Ishikawa (cell line): Measurements from ENCODE around the gene P2RX6.

Experiments
- CEBPB ChIP-seq: IDR thresholded peaks from 2 replicates; pipeline ENCODE4 v1.6.1; 2012
- CREB1 ChIP-seq: IDR thresholded peaks from 2 replicates; pipeline ENCODE4 v1.6.1; 2012; ENCODE audit warnings: low read depth
- EGR1 ChIP-seq: IDR thresholded peaks from 2 replicates; pipeline ENCODE4 v1.6.1; 2012
- EP300 ChIP-seq: IDR thresholded peaks from 2 replicates; pipeline ENCODE4 v1.6.1; 2012; ENCODE audit warnings: borderline replicate concordance
- FOXM1 ChIP-seq: IDR thresholded peaks from 2 replicates; pipeline ENCODE4 v1.6.1; 2012; ENCODE audit warnings: low read depth, borderline replicate concordance
- NFIC ChIP-seq: IDR thresholded peaks from 2 replicates; pipeline ENCODE4 v1.6.1; 2012
- RAD21 ChIP-seq: IDR thresholded peaks from 2 replicates; pipeline ENCODE4 v1.6.1; 2012; ENCODE audit warnings: low read depth
- TAF1 ChIP-seq: IDR thresholded peaks from 2 replicates; pipeline ENCODE4 v1.6.1; 2012; ENCODE audit warnings: low read depth, mild to moderate bottlenecking
- YY1 ChIP-seq: IDR thresholded peaks from 2 replicates; pipeline ENCODE4 v1.6.1; 2012; ENCODE audit warnings: low read depth
- TF ChIP-seq, protein P1 (sequence below): IDR thresholded peaks from 2 replicates; pipeline ENCODE4 v1.6.1; 2012
- TF ChIP-seq, protein P2 (sequence below): IDR thresholded peaks from 2 replicates; pipeline ENCODE4 v1.6.1; 2012; ENCODE audit warnings: low read depth, mild to moderate bottlenecking
- TF ChIP-seq, protein P3 (sequence below): IDR thresholded peaks from 2 replicates; pipeline ENCODE4 v1.6.1; 2012

GRCh38 chr22:21025763-21026755, 11.1 kb downstream of the P2RX6 start:
- TF ChIP-seq EP300: no peak
- TF ChIP-seq FOXM1: no peak
- TF ChIP-seq YY1: no peak
- TF ChIP-seq, protein P1, sequence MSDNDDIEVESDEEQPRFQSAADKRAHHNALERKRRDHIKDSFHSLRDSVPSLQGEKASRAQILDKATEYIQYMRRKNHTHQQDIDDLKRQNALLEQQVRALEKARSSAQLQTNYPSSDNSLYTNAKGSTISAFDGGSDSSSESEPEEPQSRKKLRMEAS: no peak
- TF ChIP-seq TAF1: no peak
- no peak for TF ChIP-seq RAD21
- TF ChIP-seq CEBPB: no peak
- TF ChIP-seq, protein P2, sequence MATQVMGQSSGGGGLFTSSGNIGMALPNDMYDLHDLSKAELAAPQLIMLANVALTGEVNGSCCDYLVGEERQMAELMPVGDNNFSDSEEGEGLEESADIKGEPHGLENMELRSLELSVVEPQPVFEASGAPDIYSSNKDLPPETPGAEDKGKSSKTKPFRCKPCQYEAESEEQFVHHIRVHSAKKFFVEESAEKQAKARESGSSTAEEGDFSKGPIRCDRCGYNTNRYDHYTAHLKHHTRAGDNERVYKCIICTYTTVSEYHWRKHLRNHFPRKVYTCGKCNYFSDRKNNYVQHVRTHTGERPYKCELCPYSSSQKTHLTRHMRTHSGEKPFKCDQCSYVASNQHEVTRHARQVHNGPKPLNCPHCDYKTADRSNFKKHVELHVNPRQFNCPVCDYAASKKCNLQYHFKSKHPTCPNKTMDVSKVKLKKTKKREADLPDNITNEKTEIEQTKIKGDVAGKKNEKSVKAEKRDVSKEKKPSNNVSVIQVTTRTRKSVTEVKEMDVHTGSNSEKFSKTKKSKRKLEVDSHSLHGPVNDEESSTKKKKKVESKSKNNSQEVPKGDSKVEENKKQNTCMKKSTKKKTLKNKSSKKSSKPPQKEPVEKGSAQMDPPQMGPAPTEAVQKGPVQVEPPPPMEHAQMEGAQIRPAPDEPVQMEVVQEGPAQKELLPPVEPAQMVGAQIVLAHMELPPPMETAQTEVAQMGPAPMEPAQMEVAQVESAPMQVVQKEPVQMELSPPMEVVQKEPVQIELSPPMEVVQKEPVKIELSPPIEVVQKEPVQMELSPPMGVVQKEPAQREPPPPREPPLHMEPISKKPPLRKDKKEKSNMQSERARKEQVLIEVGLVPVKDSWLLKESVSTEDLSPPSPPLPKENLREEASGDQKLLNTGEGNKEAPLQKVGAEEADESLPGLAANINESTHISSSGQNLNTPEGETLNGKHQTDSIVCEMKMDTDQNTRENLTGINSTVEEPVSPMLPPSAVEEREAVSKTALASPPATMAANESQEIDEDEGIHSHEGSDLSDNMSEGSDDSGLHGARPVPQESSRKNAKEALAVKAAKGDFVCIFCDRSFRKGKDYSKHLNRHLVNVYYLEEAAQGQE: no peak
- no peak for TF ChIP-seq CREB1
- no peak for TF ChIP-seq NFIC
- no peak for TF ChIP-seq EGR1
- TF ChIP-seq, protein P3, sequence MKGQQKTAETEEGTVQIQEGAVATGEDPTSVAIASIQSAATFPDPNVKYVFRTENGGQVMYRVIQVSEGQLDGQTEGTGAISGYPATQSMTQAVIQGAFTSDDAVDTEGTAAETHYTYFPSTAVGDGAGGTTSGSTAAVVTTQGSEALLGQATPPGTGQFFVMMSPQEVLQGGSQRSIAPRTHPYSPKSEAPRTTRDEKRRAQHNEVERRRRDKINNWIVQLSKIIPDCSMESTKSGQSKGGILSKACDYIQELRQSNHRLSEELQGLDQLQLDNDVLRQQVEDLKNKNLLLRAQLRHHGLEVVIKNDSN: no peak
